Measurements from ENCODE around the gene CMTM3.
"Not testable (repeated sequence)": the region's sequence is repeated elsewhere in the genome, so short reads cannot be mapped to it uniquely, and the experiment has no call there.

Gene CMTM3

GRCh38 chr16:66581246-66581952 is 23.1 kb upstream of the CMTM3 start:
- DNase-seq (ENCODE audit: low read depth in 3 of 3, low spot score in 1 of 3): no peak

DNA sequence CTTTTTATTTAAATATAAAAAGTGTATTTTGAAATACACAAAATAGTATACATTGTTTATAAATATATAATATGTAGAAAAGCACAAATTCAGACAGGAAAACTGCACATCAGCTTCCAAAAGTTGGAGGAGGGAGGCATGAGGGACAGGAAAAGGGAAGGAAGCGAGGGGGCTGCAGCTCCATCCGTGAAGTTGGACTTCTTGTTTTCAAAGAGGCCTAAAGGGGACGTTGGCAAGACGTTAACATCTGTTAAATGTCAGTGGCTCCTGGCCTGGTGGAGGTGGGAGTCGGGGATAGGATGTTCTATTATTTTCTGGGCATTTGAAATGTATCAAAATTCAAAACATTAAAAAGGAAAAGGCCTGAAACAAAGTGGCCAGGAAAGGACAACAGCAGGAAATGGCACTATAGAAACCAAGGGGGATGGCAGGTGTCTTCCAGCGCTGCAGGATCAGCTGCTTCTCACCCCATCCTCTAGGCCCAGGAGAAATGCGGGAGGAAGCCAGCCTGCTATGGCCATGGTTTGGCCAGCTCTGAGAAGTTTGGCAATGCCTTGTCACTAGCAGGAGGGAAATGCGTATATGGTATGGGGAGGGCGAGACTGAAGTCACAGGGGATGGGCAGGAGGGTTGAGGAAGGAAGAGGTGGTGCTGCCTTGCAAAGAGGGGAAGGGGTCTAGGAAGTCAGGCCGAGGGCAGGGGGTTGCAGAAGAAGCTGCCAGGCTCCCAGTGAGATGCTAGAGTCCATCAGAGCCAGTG is 18.8 kb upstream of the CMTM3 start:
- no peak for DNase-seq (ENCODE audit: low read depth in 3 of 3, low spot score in 1 of 3)

- DNase-seq (ENCODE audit: low read depth in 3 of 3, low spot score in 1 of 3): no peak
Observed at GRCh38 chr16:66587881-66588600, 16.5 kb upstream of the CMTM3 start.

GRCh38 chr16:66588981-66589713 is 15.4 kb upstream of the CMTM3 start:
- peak in 1 of 3 donors; percentile 40 for DNase-seq (ENCODE audit: low read depth in 3 of 3, low spot score in 1 of 3)

- no peak for DNase-seq (ENCODE audit: low read depth in 3 of 3, low spot score in 1 of 3)
Observed at GRCh38 chr16:66590322-66590721, 14.2 kb upstream of the CMTM3 start.

DNA sequence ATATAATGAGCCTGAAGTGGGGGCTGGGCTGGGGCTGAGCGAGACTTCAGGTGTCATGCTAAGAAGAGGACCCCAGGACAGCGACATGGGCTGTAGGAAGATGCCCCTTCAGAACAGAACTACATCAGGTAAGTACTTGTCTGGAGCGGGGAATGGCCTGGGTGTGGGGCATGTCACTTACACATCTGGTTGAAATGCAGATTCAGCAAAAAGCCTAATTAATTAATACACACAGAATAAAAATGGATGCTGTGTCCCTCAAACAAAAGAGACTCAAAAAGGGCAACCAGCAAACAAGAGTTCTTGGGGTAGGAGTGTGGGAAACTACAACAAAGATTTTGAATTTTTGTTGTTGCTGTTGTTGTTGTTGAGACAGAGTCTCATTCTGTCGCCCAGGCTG is 13.5 kb upstream of the CMTM3 start:
- no peak for DNase-seq (ENCODE audit: low read depth in 3 of 3, low spot score in 1 of 3)

GRCh38 chr16:66592241-66592640 is 12.3 kb upstream of the CMTM3 start:
- DNase-seq (ENCODE audit: low read depth in 3 of 3, low spot score in 1 of 3): no peak

- no peak for DNase-seq (ENCODE audit: low read depth in 3 of 3, low spot score in 1 of 3)
Observed at GRCh38 chr16:66592814-66593213, 11.7 kb upstream of the CMTM3 start.

DNA sequence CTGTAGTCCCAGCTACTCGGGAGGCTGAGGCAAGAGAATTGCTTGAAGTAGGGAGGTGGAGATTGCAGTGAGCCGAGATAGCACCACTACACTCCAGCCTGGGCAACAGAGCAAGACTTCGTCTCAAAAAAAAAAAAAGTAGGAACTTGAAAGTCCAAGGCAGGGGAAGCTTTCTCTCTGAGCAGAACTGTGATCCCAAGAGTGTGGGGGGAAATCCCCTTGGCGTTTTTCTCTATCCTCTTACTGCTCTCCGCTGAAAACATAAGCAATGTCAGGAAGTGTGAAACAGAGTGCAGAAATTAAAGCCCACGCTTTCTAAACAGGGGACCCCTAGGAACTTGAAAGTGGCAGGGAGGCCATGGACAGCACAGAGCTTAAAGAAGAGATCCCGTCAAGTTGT is 9.8 kb upstream of the CMTM3 start:
- DNase-seq (ENCODE audit: low read depth in 3 of 3, low spot score in 1 of 3): no peak

- DNase-seq (ENCODE audit: low read depth in 3 of 3, low spot score in 1 of 3): not testable (repeated sequence)
Observed at GRCh38 chr16:66596559-66596958, 7.9 kb upstream of the CMTM3 start.

DNA sequence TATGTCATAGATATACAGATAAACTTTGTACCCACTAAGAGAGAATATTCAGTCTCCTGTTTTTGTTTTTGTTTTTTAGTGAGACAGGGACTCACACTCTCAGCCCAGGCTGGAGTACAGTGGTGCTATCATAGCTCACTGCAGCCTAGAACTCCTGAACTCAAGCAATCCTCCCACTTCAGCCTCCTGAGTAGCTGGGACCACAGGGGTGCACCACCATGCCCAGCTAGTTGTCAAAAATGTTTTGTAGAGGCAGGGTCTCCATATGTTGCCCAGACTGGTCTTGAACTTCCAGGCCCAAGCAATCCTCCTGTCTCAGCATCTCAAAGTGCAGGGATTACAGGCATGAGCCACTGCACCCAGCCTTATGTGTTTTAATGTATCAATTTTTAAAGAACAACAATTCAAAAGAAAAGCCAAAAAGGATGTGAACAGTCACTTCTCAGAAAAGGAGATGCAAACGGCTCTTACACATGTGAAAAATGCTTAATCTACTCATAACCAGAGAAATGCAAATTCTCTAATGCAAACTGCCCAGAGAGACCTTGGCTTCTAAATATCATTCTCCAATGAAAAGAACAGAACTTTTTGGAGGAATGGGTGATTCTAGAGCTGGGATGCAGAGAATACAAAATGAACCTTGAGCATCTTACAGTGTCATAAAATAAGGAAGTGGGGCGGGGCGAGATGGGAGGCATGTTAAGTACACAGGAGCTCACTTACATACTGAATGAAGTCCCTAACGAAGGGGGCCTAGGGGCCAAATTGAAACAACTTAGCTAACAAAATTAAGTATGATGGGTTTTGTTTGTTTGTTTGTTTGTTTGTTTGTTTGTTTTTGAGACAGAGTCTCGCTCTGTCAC is 7.3 kb upstream of the CMTM3 start:
- no peak for DNase-seq (ENCODE audit: low read depth in 3 of 3, low spot score in 1 of 3)

DNA sequence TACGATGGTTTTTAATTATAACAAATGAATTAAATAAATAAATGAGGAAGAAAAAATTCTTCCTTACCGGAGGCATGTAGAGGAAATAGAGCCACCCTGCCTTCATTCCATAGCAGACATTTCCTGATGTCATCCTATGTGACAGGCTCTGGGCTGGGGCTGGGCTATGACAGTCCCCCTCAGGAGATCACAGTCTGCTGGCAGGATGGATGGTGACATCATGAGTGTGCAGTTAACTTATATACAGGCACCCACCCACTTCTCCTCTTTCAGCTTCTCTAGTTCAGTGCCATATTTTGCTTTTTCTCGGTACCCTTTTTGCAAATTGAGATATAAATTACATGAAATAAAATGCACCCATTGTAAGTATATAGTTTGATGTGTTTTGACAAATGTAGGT is 6.4 kb upstream of the CMTM3 start:
- DNase-seq (ENCODE audit: low read depth in 3 of 3, low spot score in 1 of 3): no peak

- no peak for DNase-seq (ENCODE audit: low read depth in 3 of 3, low spot score in 1 of 3)
Observed at GRCh38 chr16:66599726-66600125, 4.8 kb upstream of the CMTM3 start.

- no peak for DNase-seq (ENCODE audit: low read depth in 3 of 3, low spot score in 1 of 3)
Observed at GRCh38 chr16:66600477-66600876, 4.0 kb upstream of the CMTM3 start.

DNA sequence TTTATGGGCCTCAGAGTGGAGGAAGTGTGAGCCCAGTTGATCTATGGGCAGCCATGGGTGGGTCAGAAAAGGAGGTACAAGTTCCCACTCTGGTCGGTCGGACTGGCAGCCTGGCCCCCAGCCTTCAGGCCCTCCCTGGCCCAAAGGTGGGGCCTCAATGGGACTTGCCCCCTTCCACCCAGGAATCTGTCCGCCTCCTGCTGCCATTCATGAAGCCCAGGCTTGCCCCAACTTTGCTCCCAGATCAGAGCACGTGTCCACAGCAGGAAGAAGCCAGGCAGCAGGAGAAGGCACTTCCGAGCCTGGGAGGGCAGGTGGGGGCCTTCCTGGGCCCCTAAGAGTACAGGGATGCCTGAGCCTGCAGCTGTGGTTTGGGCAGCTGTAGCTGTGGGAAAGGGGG is 3.0 kb upstream of the CMTM3 start:
- no peak for DNase-seq (ENCODE audit: low read depth in 3 of 3, low spot score in 1 of 3)

DNA sequence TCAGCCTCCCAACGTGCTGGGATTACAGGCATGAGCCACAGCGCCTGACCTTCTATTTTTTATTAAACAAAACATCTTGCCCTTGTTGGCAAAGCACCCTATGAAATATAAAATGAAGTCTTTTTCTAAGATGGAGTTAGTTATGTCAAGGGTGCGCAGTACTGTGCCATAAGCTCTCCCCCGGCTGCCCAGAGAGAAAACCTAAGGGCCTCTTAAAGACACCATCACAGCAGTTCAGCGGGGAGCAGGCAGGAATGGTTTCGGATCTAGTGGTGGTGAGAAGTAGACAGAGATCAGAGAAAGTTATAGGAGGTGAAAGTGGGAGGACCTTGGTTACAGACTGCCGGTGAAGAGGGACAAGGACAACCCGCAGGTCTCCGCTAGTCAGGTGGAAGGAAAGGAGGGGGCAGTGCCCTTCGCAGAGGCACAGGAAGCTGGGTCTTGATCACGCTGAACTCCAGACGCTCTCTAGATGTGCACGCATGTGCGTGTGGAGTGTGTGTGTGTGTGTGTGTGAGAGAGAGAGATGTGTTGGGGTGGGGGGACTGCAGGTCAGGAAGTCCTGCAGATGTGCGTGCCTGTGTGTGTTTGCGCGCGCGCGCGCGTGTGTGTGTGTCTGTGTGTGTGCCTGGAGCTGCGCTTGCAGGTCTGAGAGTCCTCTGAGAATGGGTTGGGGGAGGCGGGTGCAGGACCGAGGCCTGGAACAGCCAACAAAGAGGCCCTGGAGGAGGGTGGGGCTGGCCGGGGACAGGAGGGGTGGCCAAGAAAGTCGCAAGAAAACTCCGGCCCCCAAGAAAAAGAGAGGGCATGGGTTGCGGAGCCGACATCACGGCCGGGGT is 748 bp upstream of the CMTM3 start:
- peak in 2 of 3 donors; percentile 42 to 53 for DNase-seq (ENCODE audit: low read depth in 3 of 3, low spot score in 1 of 3)

DNA sequence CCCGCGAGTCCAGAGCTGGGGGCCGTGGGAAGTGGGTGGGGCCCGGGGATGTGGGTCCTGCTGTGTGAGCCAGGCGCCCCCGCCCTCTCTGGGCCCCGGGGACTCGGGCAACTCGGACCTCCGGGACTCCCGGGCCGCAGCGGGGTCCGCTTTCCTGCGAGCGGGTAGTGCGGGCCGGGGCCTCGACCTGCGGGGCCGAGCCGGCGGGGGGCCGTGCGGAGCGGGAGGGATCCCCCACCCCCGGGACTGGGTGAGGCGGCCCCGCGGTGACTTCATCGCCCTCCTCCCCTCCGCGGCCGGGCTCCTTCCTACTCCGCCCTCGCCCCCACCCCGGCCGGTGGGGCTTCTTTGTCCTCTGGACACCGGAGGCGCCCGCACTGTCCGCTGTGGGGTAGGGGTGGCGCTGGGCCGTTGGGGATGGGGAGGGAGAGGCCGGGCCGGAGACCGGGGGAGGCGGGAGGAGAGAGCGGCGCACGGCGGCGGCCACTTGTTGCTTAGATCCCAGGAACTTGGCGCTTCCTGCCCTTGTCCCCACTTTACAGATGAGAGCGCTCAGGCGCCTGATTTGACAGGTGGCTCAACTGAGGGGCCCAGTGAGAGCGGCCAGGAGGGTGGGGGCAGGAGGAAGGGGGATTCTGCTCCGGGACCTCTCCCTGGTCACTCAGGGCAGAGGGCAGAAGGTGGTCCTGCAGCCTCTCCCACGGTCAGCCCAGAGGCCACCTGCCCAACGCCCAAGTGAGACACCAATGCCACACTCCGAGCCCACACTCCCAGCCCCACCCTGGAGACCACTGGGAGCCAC is 874 bp downstream of the CMTM3 start:
- peak in 1 of 3 donors; percentile 24 for DNase-seq (ENCODE audit: low read depth in 3 of 3, low spot score in 1 of 3)

DNA sequence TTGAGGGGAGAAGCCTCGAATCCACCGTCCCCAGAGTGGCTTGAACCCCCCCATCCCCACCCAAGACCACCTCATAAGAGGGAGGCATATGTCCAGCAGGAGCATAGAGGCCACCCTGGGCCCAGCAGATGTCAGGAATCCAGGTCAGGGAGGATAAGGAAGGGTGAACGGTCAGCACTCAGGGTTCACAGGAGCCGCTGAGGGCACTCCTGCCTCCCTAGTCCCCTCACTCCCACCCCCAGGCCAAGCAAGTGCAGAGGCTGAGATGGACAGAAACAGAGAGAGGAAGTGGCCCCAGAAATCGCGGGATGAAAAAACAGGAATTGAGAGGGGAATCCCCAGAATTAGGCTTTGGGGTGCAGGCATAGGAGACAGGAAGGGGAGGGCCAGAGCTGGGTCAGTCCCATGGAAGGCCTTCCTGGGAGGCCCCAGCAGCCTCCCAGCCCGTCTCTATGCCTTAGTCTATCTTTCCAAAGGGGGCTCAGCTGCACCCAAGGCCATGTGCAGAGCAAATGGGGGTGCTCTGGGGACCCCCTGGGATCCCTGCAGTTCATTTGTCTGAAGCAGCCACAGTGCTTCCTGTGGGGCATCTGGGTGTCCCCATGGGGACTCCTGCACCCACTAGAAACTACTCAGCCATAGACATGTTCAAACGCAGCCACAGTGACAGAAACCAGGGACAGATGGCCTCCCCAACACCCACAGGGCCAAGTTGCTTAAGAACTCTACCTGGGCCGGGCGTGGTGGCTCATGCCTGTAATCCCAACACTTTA is 1.7 kb downstream of the CMTM3 start:
- no peak for DNase-seq (ENCODE audit: low read depth in 3 of 3, low spot score in 1 of 3)
